ENCODE data around the gene RGS12.

RGS12 gene

GRCh38 chr4:3285558-3286334 lies 7.1 kb upstream of the RGS12 start:
- H3K36me3 ChIP-seq (ENCODE audit: control insufficient read depth, insufficient read depth, low read length), result no peaks in the 10 kb centered on the region
- no peak overlapping the region for H3K4me3 ChIP-seq (ENCODE audit: low read depth, low read length)
- peaks cover 9% of the 10 kb centered on the region for H3K27me3 ChIP-seq (ENCODE audit: control insufficient read depth, insufficient read depth, low read length)
- no peaks in the 10 kb centered on the region; the same call in 1 of the 2 replicates for H3K4me1 ChIP-seq (ENCODE audit: control insufficient read depth, insufficient read depth, low read length)
- no peak overlapping the region for H3K27ac ChIP-seq (ENCODE audit: low read depth, low read length)
- H3K9me3 ChIP-seq (ENCODE audit: control insufficient read depth, insufficient read depth, low read length), result no peaks in the 10 kb centered on the region
- H3K9ac ChIP-seq (ENCODE audit: low read depth, low read length), result no peak overlapping the region

- H3K9ac ChIP-seq (ENCODE audit: low read depth, low read length), result no peak overlapping the region
- peaks cover 17% of the 10 kb centered on the region for H3K27me3 ChIP-seq (ENCODE audit: control insufficient read depth, insufficient read depth, low read length)
- H3K36me3 ChIP-seq (ENCODE audit: control insufficient read depth, insufficient read depth, low read length), result no peaks in the 10 kb centered on the region
- H3K27ac ChIP-seq (ENCODE audit: low read depth, low read length), result no peak overlapping the region
- H3K9me3 ChIP-seq (ENCODE audit: control insufficient read depth, insufficient read depth, low read length), result no peaks in the 10 kb centered on the region
- H3K4me3 ChIP-seq (ENCODE audit: low read depth, low read length), result no peak overlapping the region
- H3K4me1 ChIP-seq (ENCODE audit: control insufficient read depth, insufficient read depth, low read length), result peaks cover 3% of the 10 kb centered on the region; the same call in 1 of the 2 replicates
Observed at GRCh38 chr4:3286335-3287175, 6.3 kb upstream of the RGS12 start.

- Histone ChIP-seq H3K4me3 (ENCODE audit: low read depth, low read length) (no peak overlapping the region), H3K9me3 (ENCODE audit: control insufficient read depth, insufficient read depth, low read length) (no peaks in the 10 kb centered on the region), H3K36me3 (ENCODE audit: control insufficient read depth, insufficient read depth, low read length) (no peaks in the 10 kb centered on the region), H3K27ac (ENCODE audit: low read depth, low read length) (no peak overlapping the region), H3K9ac (ENCODE audit: low read depth, low read length) (no peak overlapping the region), H3K27me3 (ENCODE audit: control insufficient read depth, insufficient read depth, low read length) (peaks cover 21% of the 10 kb centered on the region), H3K4me1 (ENCODE audit: control insufficient read depth, insufficient read depth, low read length) (peaks cover 5% of the 10 kb centered on the region; the same call in 1 of the 2 replicates)
Observed at GRCh38 chr4:3287271-3287971, 5.4 kb upstream of the RGS12 start.

- peaks cover 21% of the 10 kb centered on the region for H3K27me3 ChIP-seq (ENCODE audit: control insufficient read depth, insufficient read depth, low read length)
- H3K4me1 ChIP-seq (ENCODE audit: control insufficient read depth, insufficient read depth, low read length), result peaks cover 5% of the 10 kb centered on the region; the same call in 1 of the 2 replicates
- H3K9me3 ChIP-seq (ENCODE audit: control insufficient read depth, insufficient read depth, low read length), result no peaks in the 10 kb centered on the region
- H3K27ac ChIP-seq (ENCODE audit: low read depth, low read length), result no peak overlapping the region
- H3K36me3 ChIP-seq (ENCODE audit: control insufficient read depth, insufficient read depth, low read length), result no peaks in the 10 kb centered on the region
- H3K4me3 ChIP-seq (ENCODE audit: low read depth, low read length), result no peak overlapping the region
- H3K9ac ChIP-seq (ENCODE audit: low read depth, low read length), result no peak overlapping the region
Observed at GRCh38 chr4:3287972-3288570, 4.8 kb upstream of the RGS12 start.

GRCh38 chr4:3288571-3289094 lies 4.2 kb upstream of the RGS12 start:
- H3K9ac ChIP-seq (ENCODE audit: low read depth, low read length), result no peak overlapping the region
- H3K36me3 ChIP-seq (ENCODE audit: control insufficient read depth, insufficient read depth, low read length), result no peaks in the 10 kb centered on the region
- H3K4me1 ChIP-seq (ENCODE audit: control insufficient read depth, insufficient read depth, low read length), result peaks cover 5% of the 10 kb centered on the region; the same call in 1 of the 2 replicates
- H3K9me3 ChIP-seq (ENCODE audit: control insufficient read depth, insufficient read depth, low read length), result no peaks in the 10 kb centered on the region
- H3K27ac ChIP-seq (ENCODE audit: low read depth, low read length), result no peak overlapping the region
- H3K27me3 ChIP-seq (ENCODE audit: control insufficient read depth, insufficient read depth, low read length), result peaks cover 24% of the 10 kb centered on the region
- H3K4me3 ChIP-seq (ENCODE audit: low read depth, low read length), result no peak overlapping the region

- H3K27ac ChIP-seq (ENCODE audit: low read depth, low read length), result no peak overlapping the region
- no peaks in the 10 kb centered on the region for H3K36me3 ChIP-seq (ENCODE audit: control insufficient read depth, insufficient read depth, low read length)
- H3K4me3 ChIP-seq (ENCODE audit: low read depth, low read length), result no peak overlapping the region
- peaks cover 28% of the 10 kb centered on the region for H3K27me3 ChIP-seq (ENCODE audit: control insufficient read depth, insufficient read depth, low read length)
- H3K9me3 ChIP-seq (ENCODE audit: control insufficient read depth, insufficient read depth, low read length), result no peaks in the 10 kb centered on the region
- no peak overlapping the region for H3K9ac ChIP-seq (ENCODE audit: low read depth, low read length)
- peaks cover 13% of the 10 kb centered on the region; the same call in 1 of the 2 replicates for H3K4me1 ChIP-seq (ENCODE audit: control insufficient read depth, insufficient read depth, low read length)
Observed at GRCh38 chr4:3290476-3290875, 2.3 kb upstream of the RGS12 start.

- H3K36me3 ChIP-seq (ENCODE audit: control insufficient read depth, insufficient read depth, low read length), result no peaks in the 10 kb centered on the region
- peaks cover 13% of the 10 kb centered on the region; the same call in 1 of the 2 replicates for H3K4me1 ChIP-seq (ENCODE audit: control insufficient read depth, insufficient read depth, low read length)
- H3K4me3 ChIP-seq (ENCODE audit: low read depth, low read length), result no peak overlapping the region
- H3K9ac ChIP-seq (ENCODE audit: low read depth, low read length), result no peak overlapping the region
- H3K9me3 ChIP-seq (ENCODE audit: control insufficient read depth, insufficient read depth, low read length), result no peaks in the 10 kb centered on the region
- no peak overlapping the region for H3K27ac ChIP-seq (ENCODE audit: low read depth, low read length)
- H3K27me3 ChIP-seq (ENCODE audit: control insufficient read depth, insufficient read depth, low read length), result peaks cover 28% of the 10 kb centered on the region
Observed at GRCh38 chr4:3290889-3291321, 1.9 kb upstream of the RGS12 start.

- Histone ChIP-seq H3K27me3 (ENCODE audit: control insufficient read depth, insufficient read depth, low read length) (peaks cover 28% of the 10 kb centered on the region), H3K27ac (ENCODE audit: low read depth, low read length) (no peak overlapping the region), H3K4me3 (ENCODE audit: low read depth, low read length) (peak overlapping the region; percentile 87), H3K4me1 (ENCODE audit: control insufficient read depth, insufficient read depth, low read length) (peaks cover 13% of the 10 kb centered on the region; the same call in 1 of the 2 replicates), H3K36me3 (ENCODE audit: control insufficient read depth, insufficient read depth, low read length) (no peaks in the 10 kb centered on the region), H3K9ac (ENCODE audit: low read depth, low read length) (no peak overlapping the region), H3K9me3 (ENCODE audit: control insufficient read depth, insufficient read depth, low read length) (no peaks in the 10 kb centered on the region)
Observed at GRCh38 chr4:3291411-3291968, 1.3 kb upstream of the RGS12 start.

- H3K9me3 ChIP-seq (ENCODE audit: control insufficient read depth, insufficient read depth, low read length), result no peaks in the 10 kb centered on the region
- H3K4me3 ChIP-seq (ENCODE audit: low read depth, low read length), result peak overlapping the region; percentile 87
- peaks cover 13% of the 10 kb centered on the region; the same call in 1 of the 2 replicates for H3K4me1 ChIP-seq (ENCODE audit: control insufficient read depth, insufficient read depth, low read length)
- peaks cover 28% of the 10 kb centered on the region for H3K27me3 ChIP-seq (ENCODE audit: control insufficient read depth, insufficient read depth, low read length)
- no peak overlapping the region for H3K9ac ChIP-seq (ENCODE audit: low read depth, low read length)
- peak overlapping the region; percentile 10 for H3K27ac ChIP-seq (ENCODE audit: low read depth, low read length)
- H3K36me3 ChIP-seq (ENCODE audit: control insufficient read depth, insufficient read depth, low read length), result no peaks in the 10 kb centered on the region
Observed at GRCh38 chr4:3291969-3292570, 751 bp upstream of the RGS12 start.

Measured in HUES48 (cell line).